ENCODE data around the gene GNAO1. TPM values are rescaled to one million over a fixed set of nuclear protein-coding genes. Genes with fewer than 3 reads are reported as not detected.

Gene GNAO1
- total and polyA plus RNA-seq, 2 experiments from 2014 or later = under 0.01 to 0.18 TPM

DNA sequence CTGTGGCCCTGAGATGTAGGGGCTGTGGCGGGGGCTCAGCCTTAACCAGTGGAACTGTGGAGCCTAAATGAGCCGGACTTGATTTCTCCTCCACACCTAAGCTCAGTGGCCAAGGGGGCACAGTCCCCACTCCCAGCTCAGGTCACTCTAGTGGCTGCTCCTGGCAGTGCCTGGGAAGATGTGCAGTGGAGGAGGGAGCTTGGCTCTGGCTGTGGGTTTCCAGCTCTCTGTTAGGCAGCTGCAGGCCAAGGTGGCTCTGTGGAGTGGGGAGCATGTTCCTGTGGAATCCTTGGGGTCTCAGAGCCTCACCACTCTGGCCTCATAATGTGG lies 157.8 kb downstream of the GNAO1 start:
- H3K9me3 ChIP-seq (ENCODE audit: low read depth) = no peaks in the 10 kb centered on the region
- H3K9ac ChIP-seq = no peak overlapping the region
- no peaks in the 10 kb centered on the region for H3K4me1 ChIP-seq (ENCODE audit: insufficient read depth)
- no peaks in the 10 kb centered on the region for H3K27me3 ChIP-seq (replicated peaks; ENCODE audit: insufficient read depth)
- no peaks in the 10 kb centered on the region for H3K36me3 ChIP-seq (ENCODE audit: low read depth)
- H3F3A ChIP-seq (ENCODE audit: insufficient read depth) = no peaks in the 10 kb centered on the region
- H3K9me2 ChIP-seq (ENCODE audit: insufficient read depth) = no peaks in the 10 kb centered on the region
- no peak overlapping the region for H3K27ac ChIP-seq
- H3K79me2 ChIP-seq (ENCODE audit: insufficient read depth) = no peaks in the 10 kb centered on the region
- TF ChIP-seq EZH2 (IDR thresholded peaks at IDR 0.05; ENCODE audit: insufficient read depth, poor library complexity, severe bottlenecking) (no peak), EZH2phosphoT487 (IDR thresholded peaks at IDR 0.05; ENCODE audit: insufficient read depth, low read depth) (no peak)
- H3K4me2 ChIP-seq (ENCODE audit: unreplicated experiment) = no peak overlapping the region
- in situ Hi-C loops (cut with MboI) = no loop called here
- 73 to 82% methylated on average over 2 of the region's 2 CpGs for WGBS, 2 experiments (ENCODE audit: low coverage in 1 of 2, low lambda C conversion rate in 2 of 2, missing lambda C conversion rate in 2 of 2)
- no peak for DNase-seq
- H2AFZ ChIP-seq = no peak overlapping the region
- H3K4me3 ChIP-seq = no peak overlapping the region
- H4K20me1 ChIP-seq (ENCODE audit: insufficient read depth) = no peaks in the 10 kb centered on the region

DNA sequence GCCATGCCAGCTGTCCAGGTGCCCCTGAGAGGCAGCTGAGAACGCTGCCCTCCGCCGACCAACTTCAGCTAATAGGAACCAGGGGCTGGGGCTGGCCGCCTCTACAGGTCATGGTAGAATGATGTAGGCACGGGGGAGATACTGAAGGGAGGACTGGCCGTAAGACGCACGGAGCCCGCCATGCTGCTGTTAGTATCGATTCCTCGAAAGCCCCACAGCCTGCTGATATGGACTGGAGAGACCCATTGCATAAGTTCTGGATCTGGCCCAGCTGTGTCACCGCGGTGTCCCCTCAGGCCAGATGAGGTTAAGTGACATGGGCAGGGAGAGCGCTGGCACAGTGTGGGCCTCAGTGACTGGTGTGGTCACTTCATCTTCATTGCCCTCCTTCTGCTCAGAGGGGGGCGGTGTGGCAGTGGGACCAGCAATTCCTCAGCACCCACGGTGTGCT lies 158.4 kb downstream of the GNAO1 start:
- 87 to 91% methylated on average over 16 of the region's 16 CpGs for WGBS, 2 experiments (ENCODE audit: low coverage in 1 of 2, low lambda C conversion rate in 2 of 2, missing lambda C conversion rate in 2 of 2)
- Histone ChIP-seq H3K27me3 (replicated peaks; ENCODE audit: insufficient read depth) (no peaks in the 10 kb centered on the region), H3K27ac (no peak overlapping the region), H3F3A (ENCODE audit: insufficient read depth) (no peaks in the 10 kb centered on the region), H3K4me1 (ENCODE audit: insufficient read depth) (no peaks in the 10 kb centered on the region), H3K79me2 (ENCODE audit: insufficient read depth) (no peaks in the 10 kb centered on the region), H3K36me3 (ENCODE audit: low read depth) (no peaks in the 10 kb centered on the region), H3K9me2 (ENCODE audit: insufficient read depth) (no peaks in the 10 kb centered on the region), H3K4me2 (ENCODE audit: unreplicated experiment) (no peak overlapping the region), H4K20me1 (ENCODE audit: insufficient read depth) (no peaks in the 10 kb centered on the region), H3K4me3 (no peak overlapping the region), H3K9me3 (ENCODE audit: low read depth) (no peaks in the 10 kb centered on the region), H2AFZ (no peak overlapping the region), H3K9ac (no peak overlapping the region)
- in situ Hi-C loops (cut with MboI) = loop anchor here (25.0 kb wide), 1 partner anchor 862 kb away; the partner anchor contains the start of gene MMP2
- TF ChIP-seq EZH2phosphoT487 (IDR thresholded peaks at IDR 0.05; ENCODE audit: insufficient read depth, low read depth) (no peak), EZH2 (IDR thresholded peaks at IDR 0.05; ENCODE audit: insufficient read depth, poor library complexity, severe bottlenecking) (no peak)
- no peak for DNase-seq

DNA sequence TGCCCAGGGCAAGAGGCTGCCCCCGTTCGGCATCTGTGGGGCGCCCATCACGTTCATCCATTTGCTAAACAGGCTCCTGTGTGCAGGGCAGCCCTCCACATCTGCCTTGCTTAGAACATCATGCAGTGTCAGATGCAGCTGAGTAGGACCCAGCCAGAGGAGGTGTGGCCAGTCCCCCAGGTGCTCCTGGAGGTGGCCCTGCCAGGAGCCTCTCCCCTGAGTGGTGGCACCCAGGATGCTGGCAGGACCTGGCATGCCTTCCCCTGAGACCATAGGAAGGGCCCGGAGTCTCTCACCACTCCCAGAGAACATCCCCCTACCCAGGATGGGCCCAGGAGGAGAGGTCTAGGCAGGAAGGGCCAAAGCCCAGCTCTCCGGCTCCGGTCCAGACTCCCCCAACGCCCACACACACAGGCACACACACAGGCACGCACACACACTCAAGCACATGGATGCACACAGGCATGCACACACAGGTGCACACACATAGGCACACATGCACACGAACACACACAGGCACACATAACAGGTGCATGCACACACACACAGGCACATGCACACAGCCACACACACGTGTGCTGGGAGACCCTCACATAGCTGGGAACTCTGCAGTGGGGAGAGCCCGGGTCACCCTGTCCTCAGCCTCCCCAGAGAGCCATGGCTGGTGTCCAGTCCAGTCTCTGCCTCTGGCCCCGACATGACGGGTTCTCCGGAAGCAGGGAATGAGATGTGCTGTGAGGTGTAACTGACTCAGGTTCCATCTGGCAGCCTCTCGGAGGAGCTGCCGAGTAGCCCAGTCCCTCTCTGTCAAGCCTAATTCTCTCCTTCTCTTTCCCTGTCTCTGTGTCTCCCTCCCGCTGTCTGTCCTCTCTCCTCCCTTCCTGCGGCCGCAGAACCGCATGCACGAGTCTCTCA lies 159.5 kb downstream of the GNAO1 start:
- 75% methylated on average over 22 of the region's 22 CpGs for WGBS, 2 experiments (ENCODE audit: low coverage in 1 of 2, low lambda C conversion rate in 2 of 2, missing lambda C conversion rate in 2 of 2)
- no peaks in the 10 kb centered on the region for H3F3A ChIP-seq (ENCODE audit: insufficient read depth)
- in situ Hi-C loops (cut with MboI) = loop anchor here (25.0 kb wide), 1 partner anchor 863 kb away; the partner anchor contains the start of gene MMP2

DNA sequence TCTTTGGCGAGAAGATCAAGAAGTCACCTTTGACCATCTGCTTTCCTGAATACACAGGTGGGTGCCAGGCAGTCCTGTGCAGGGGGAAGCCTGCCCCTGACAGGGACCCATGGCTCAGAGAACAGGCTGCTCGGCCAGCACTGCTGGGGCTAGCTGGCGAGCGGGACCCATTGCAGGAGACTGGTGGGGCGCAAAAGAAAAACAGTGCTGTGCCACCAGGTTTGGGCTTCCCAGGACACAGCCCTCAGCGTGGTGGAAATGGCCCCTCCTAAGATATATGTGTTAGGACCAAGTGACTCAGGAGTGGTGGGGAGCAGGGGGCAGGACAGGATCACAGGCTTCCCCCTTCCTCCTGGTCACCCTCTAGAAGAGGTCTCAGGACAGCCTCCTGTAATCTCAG lies 160.2 kb downstream of the GNAO1 start:
- no peaks in the 10 kb centered on the region for H3K79me2 ChIP-seq (ENCODE audit: insufficient read depth)
- H3K4me2 ChIP-seq (ENCODE audit: unreplicated experiment) = no peak overlapping the region
- 66 to 67% methylated on average over 6 of the region's 6 CpGs for WGBS, 2 experiments (ENCODE audit: low coverage in 1 of 2, low lambda C conversion rate in 2 of 2, missing lambda C conversion rate in 2 of 2)
- no peak overlapping the region for H3K4me3 ChIP-seq
- H4K20me1 ChIP-seq (ENCODE audit: insufficient read depth) = no peaks in the 10 kb centered on the region
- H3F3A ChIP-seq (ENCODE audit: insufficient read depth) = 0 out of 2 replicates have a peak, but pooled peaks cover under 1% of the 10 kb centered on the region
- in situ Hi-C loops (cut with MboI) = loop anchor here (25.0 kb wide), 1 partner anchor 864 kb away; the partner anchor contains the start of gene MMP2
- H3K4me1 ChIP-seq (ENCODE audit: insufficient read depth) = peaks cover 4% of the 10 kb centered on the region; the same call in 1 of the 2 replicates
- H2AFZ ChIP-seq = no peak overlapping the region
- no peak for DNase-seq
- no peaks in the 10 kb centered on the region for H3K27me3 ChIP-seq (replicated peaks; ENCODE audit: insufficient read depth)
- H3K9ac ChIP-seq = no peak overlapping the region
- TF ChIP-seq EZH2 (IDR thresholded peaks at IDR 0.05; ENCODE audit: insufficient read depth, poor library complexity, severe bottlenecking) (no peak), EZH2phosphoT487 (IDR thresholded peaks at IDR 0.05; ENCODE audit: insufficient read depth, low read depth) (no peak)
- H3K9me2 ChIP-seq (ENCODE audit: insufficient read depth) = no peaks in the 10 kb centered on the region
- H3K27ac ChIP-seq = no peak overlapping the region
- H3K36me3 ChIP-seq (ENCODE audit: low read depth) = no peaks in the 10 kb centered on the region
- H3K9me3 ChIP-seq (ENCODE audit: low read depth) = no peaks in the 10 kb centered on the region

More for the DNA sequence above, 159.5 kb downstream of the GNAO1 start:
- H3K4me1 ChIP-seq (ENCODE audit: insufficient read depth) = no peaks in the 10 kb centered on the region
- no peaks in the 10 kb centered on the region for H3K36me3 ChIP-seq (ENCODE audit: low read depth)
- H3K9me3 ChIP-seq (ENCODE audit: low read depth) = no peaks in the 10 kb centered on the region
- no peak overlapping the region for H3K4me3 ChIP-seq
- DNase-seq = no peak
- H3K27me3 ChIP-seq (replicated peaks; ENCODE audit: insufficient read depth) = no peaks in the 10 kb centered on the region
- no peak for TF ChIP-seq EZH2 (IDR thresholded peaks at IDR 0.05; ENCODE audit: insufficient read depth, poor library complexity, severe bottlenecking)
- H3K79me2 ChIP-seq (ENCODE audit: insufficient read depth) = no peaks in the 10 kb centered on the region
- H3K27ac ChIP-seq = no peak overlapping the region
- no peaks in the 10 kb centered on the region for H4K20me1 ChIP-seq (ENCODE audit: insufficient read depth)
- no peak overlapping the region for H2AFZ ChIP-seq
- H3K9ac ChIP-seq = no peak overlapping the region
- H3K9me2 ChIP-seq (ENCODE audit: insufficient read depth) = no peaks in the 10 kb centered on the region
- H3K4me2 ChIP-seq (ENCODE audit: unreplicated experiment) = no peak overlapping the region
